ENCODE data around the gene ATP6V0A4. TPM values are rescaled to one million over a fixed set of nuclear protein-coding genes. Genes with fewer than 3 reads are reported as not detected.
A peak's percentile ranks its signal among the peaks of the same experiment; 100 is the strongest.
"Not testable (repeated sequence)": the region's sequence is repeated elsewhere in the genome, so short reads cannot be mapped to it uniquely, and the experiment has no call there.

Gene ATP6V0A4
- polyA plus RNA-seq, 6 donors from 2014 or later = not detected

GRCh38 chr7:138822867-138823535 lies 25.0 kb upstream of the ATP6V0A4 start:
- no peak overlapping the region for H3K27ac Mint-ChIP-seq
- ATAC-seq (ENCODE audit: low read depth in 2 of 2) = no peak
- no peak overlapping the region for H3K4me3 Mint-ChIP-seq
- no peaks in the 10 kb centered on the region for H3K27me3 Mint-ChIP-seq
- peaks cover 0 to 4% (median 0%) of the 10 kb centered on the region in 7 donors for H3K9me3 Mint-ChIP-seq
- no peak for DNase-seq
- no peaks in the 10 kb centered on the region for H3K4me1 Mint-ChIP-seq
- no peaks in the 10 kb centered on the region for H3K36me3 Mint-ChIP-seq

- Mint-ChIP-seq H3K27ac (peak overlapping the region in 1 of 6 donors; percentile 29), H3K36me3 (no peaks in the 10 kb centered on the region)
- no peak for ATAC-seq (ENCODE audit: low read depth in 2 of 2)
Measured at GRCh38 chr7:138821912-138822311, 23.9 kb upstream of the ATP6V0A4 start.

GRCh38 chr7:138819625-138820024 lies 21.6 kb upstream of the ATP6V0A4 start:
- H3K27ac Mint-ChIP-seq = no peak overlapping the region
- H3K27me3 Mint-ChIP-seq = peaks cover 0 to 5% (median 0%) of the 10 kb centered on the region in 3 donors
- no peaks in the 10 kb centered on the region for H3K36me3 Mint-ChIP-seq
- no peaks in the 10 kb centered on the region for H3K4me1 Mint-ChIP-seq
- peaks cover 0 to 2% (median 0%) of the 10 kb centered on the region in 7 donors for H3K9me3 Mint-ChIP-seq
- ATAC-seq (ENCODE audit: low read depth in 2 of 2) (no peak), DNase-seq (no peak)
- no peak overlapping the region for H3K4me3 Mint-ChIP-seq

More at GRCh38 chr7:138821912-138822311, 23.9 kb upstream of the ATP6V0A4 start:
- Mint-ChIP-seq H3K4me1 (no peaks in the 10 kb centered on the region), H3K4me3 (no peak overlapping the region), H3K9me3 (peaks cover 0 to 4% (median 0%) of the 10 kb centered on the region in 7 donors), H3K27me3 (no peaks in the 10 kb centered on the region)
- no peak for DNase-seq

- H3K9me3 Mint-ChIP-seq = peaks cover 0 to 4% (median 0%) of the 10 kb centered on the region in 7 donors
- no peak overlapping the region for H3K27ac Mint-ChIP-seq
- DNase-seq (no peak), ATAC-seq (ENCODE audit: low read depth in 2 of 2) (no peak)
- no peak overlapping the region for H3K4me3 Mint-ChIP-seq
- H3K4me1 Mint-ChIP-seq = no peaks in the 10 kb centered on the region
- H3K36me3 Mint-ChIP-seq = no peaks in the 10 kb centered on the region
- H3K27me3 Mint-ChIP-seq = peaks cover 0 to 5% (median 0%) of the 10 kb centered on the region in 3 donors
Measured at GRCh38 chr7:138816650-138817049, 18.7 kb upstream of the ATP6V0A4 start.

GRCh38 chr7:138814816-138815332 lies 16.9 kb upstream of the ATP6V0A4 start:
- Mint-ChIP-seq H3K4me3 (no peak overlapping the region), H3K36me3 (no peaks in the 10 kb centered on the region), H3K27ac (no peak overlapping the region), H3K9me3 (peaks cover 0 to 4% (median 0%) of the 10 kb centered on the region in 7 donors), H3K27me3 (peaks cover 0 to 5% (median 0%) of the 10 kb centered on the region in 3 donors), H3K4me1 (no peaks in the 10 kb centered on the region)
- ATAC-seq (ENCODE audit: low read depth in 2 of 2) (no peak), DNase-seq (no peak)

- no peak for ATAC-seq (ENCODE audit: low read depth in 2 of 2)
- H3K4me1 Mint-ChIP-seq = no peaks in the 10 kb centered on the region
Measured at GRCh38 chr7:138813945-138814344, 15.9 kb upstream of the ATP6V0A4 start.

GRCh38 chr7:138811327-138811726 lies 13.3 kb upstream of the ATP6V0A4 start:
- not testable (repeated sequence) for H3K36me3 Mint-ChIP-seq; H3K27ac Mint-ChIP-seq; H3K4me1 Mint-ChIP-seq; DNase-seq; H3K4me3 Mint-ChIP-seq; ATAC-seq (ENCODE audit: low read depth in 2 of 2)
- Mint-ChIP-seq H3K9me3 (peaks cover 0 to 11% (median 10%) of the 10 kb centered on the region in 7 donors), H3K27me3 (peaks cover 0 to 11% (median 0%) of the 10 kb centered on the region in 3 donors)

More at GRCh38 chr7:138813945-138814344, 15.9 kb upstream of the ATP6V0A4 start:
- no peaks in the 10 kb centered on the region for H3K36me3 Mint-ChIP-seq
- no peak overlapping the region for H3K4me3 Mint-ChIP-seq
- H3K9me3 Mint-ChIP-seq = peaks cover 0 to 5% (median 0%) of the 10 kb centered on the region in 7 donors
- no peak overlapping the region for H3K27ac Mint-ChIP-seq
- DNase-seq = no peak
- H3K27me3 Mint-ChIP-seq = peaks cover 0 to 7% (median 0%) of the 10 kb centered on the region in 3 donors

- Mint-ChIP-seq H3K27ac (no peak overlapping the region), H3K4me1 (no peaks in the 10 kb centered on the region), H3K36me3 (peaks cover 0 to 4% of the 10 kb centered on the region in 2 donors), H3K9me3 (peaks cover 0 to 11% (median 10%) of the 10 kb centered on the region in 7 donors), H3K27me3 (peaks cover 0 to 6% (median 0%) of the 10 kb centered on the region in 3 donors), H3K4me3 (no peak overlapping the region)
- ATAC-seq (ENCODE audit: low read depth in 2 of 2) = no peak
- no peak for DNase-seq
Measured at GRCh38 chr7:138809346-138809745, 11.3 kb upstream of the ATP6V0A4 start.

GRCh38 chr7:138804618-138805017 lies 6.6 kb upstream of the ATP6V0A4 start:
- Mint-ChIP-seq H3K36me3 (peaks cover 0 to 4% of the 10 kb centered on the region in 2 donors), H3K9me3 (peaks cover 0 to 11% (median 9%) of the 10 kb centered on the region in 7 donors), H3K27ac (no peak overlapping the region), H3K27me3 (peaks cover 0 to 12% (median 8%) of the 10 kb centered on the region in 3 donors), H3K4me3 (no peak overlapping the region), H3K4me1 (no peaks in the 10 kb centered on the region)
- DNase-seq = no peak
- ATAC-seq (ENCODE audit: low read depth in 2 of 2) = no peak

- ATAC-seq (ENCODE audit: low read depth in 2 of 2) = no peak
- H3K9me3 Mint-ChIP-seq = peaks cover 0 to 6% (median 4%) of the 10 kb centered on the region in 7 donors
- H3K27me3 Mint-ChIP-seq = peaks cover 6 to 17% (median 11%) of the 10 kb centered on the region in 3 donors
- H3K4me3 Mint-ChIP-seq = no peak overlapping the region
- no peak for DNase-seq
- peaks cover 0 to 3% of the 10 kb centered on the region in 2 donors for H3K36me3 Mint-ChIP-seq
- H3K4me1 Mint-ChIP-seq = peaks cover 0 to 4% (median 0%) of the 10 kb centered on the region in 3 donors
- H3K27ac Mint-ChIP-seq = no peak overlapping the region
Measured at GRCh38 chr7:138802706-138803105, 4.7 kb upstream of the ATP6V0A4 start.

GRCh38 chr7:138801256-138801655 lies 3.3 kb upstream of the ATP6V0A4 start:
- ATAC-seq (ENCODE audit: low read depth in 2 of 2) (no peak), DNase-seq (no peak)
- Mint-ChIP-seq H3K4me1 (peaks cover 0 to 4% (median 0%) of the 10 kb centered on the region in 3 donors), H3K36me3 (no peaks in the 10 kb centered on the region), H3K27ac (no peak overlapping the region), H3K9me3 (peaks cover 0 to 3% (median 0%) of the 10 kb centered on the region in 7 donors), H3K4me3 (no peak overlapping the region), H3K27me3 (peaks cover 10 to 28% (median 11%) of the 10 kb centered on the region in 3 donors)

- H3K4me3 Mint-ChIP-seq = no peak overlapping the region
- H3K9me3 Mint-ChIP-seq = peaks cover 0 to 3% (median 0%) of the 10 kb centered on the region in 7 donors
- peaks cover 0 to 4% (median 0%) of the 10 kb centered on the region in 3 donors for H3K4me1 Mint-ChIP-seq
- H3K27me3 Mint-ChIP-seq = peaks cover 10 to 29% (median 11%) of the 10 kb centered on the region in 3 donors
- DNase-seq = no peak
- ATAC-seq (ENCODE audit: low read depth in 2 of 2) = no peak
- H3K36me3 Mint-ChIP-seq = no peaks in the 10 kb centered on the region
- H3K27ac Mint-ChIP-seq = no peak overlapping the region
Measured at GRCh38 chr7:138799336-138800000, 1.5 kb upstream of the ATP6V0A4 start.

GRCh38 chr7:138798836-138799235 lies 840 bp upstream of the ATP6V0A4 start:
- Mint-ChIP-seq H3K4me1 (peaks cover 0 to 4% (median 0%) of the 10 kb centered on the region in 3 donors), H3K36me3 (no peaks in the 10 kb centered on the region), H3K4me3 (no peak overlapping the region), H3K27ac (no peak overlapping the region), H3K27me3 (peaks cover 10 to 24% (median 11%) of the 10 kb centered on the region in 3 donors), H3K9me3 (peaks cover 0 to 3% (median 0%) of the 10 kb centered on the region in 7 donors)
- DNase-seq (no peak), ATAC-seq (ENCODE audit: low read depth in 2 of 2) (no peak)

Measured in naive B cell (primary cell).